Measurements from ENCODE around the gene HEMGN. TPM values are rescaled to one million over a fixed set of nuclear protein-coding genes. Genes with fewer than 3 reads are reported as not detected.

The HEMGN gene
- total RNA-seq, 1 experiment from 2014 or later = not detected

DNA sequence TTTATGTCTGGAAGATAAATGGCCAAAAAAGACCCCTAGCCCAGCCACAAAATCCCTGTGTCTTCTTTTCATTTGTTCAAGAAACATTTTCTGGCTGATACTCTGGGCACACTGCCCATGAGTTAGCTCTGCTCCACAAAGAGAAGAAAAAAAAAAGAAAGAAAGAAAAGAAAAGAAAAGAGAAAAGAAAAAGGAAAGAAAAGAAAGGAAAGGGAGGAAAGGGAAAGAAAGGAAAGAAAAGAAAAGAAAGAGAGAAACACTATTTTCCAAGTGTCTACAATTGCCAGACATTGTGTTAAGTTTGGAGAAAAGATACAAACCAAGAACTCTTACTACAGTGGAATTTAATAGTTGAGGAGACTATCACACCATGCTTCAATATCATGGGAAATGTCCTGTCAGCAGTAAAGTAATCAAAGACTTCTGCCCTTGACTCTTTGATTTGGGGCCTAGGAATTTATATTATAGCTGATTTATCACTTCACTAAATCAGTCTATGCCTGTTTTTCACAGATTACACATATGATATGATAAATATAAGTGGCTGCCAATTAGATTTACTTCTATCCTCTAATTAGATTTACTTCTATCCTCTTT, 18.7 kb downstream of the HEMGN start:
- Histone ChIP-seq H3K36me3 (ENCODE audit: insufficient read depth, low read length) (peaks cover under 1% of the 10 kb centered on the region; the same call in 1 of the 2 replicates), H3K4me1 (ENCODE audit: low read length) (peaks cover 42% of the 10 kb centered on the region), H3K27me3 (ENCODE audit: low read length) (no peaks in the 10 kb centered on the region), H4K20me1 (ENCODE audit: insufficient read depth, low read depth, low read length) (no peaks in the 10 kb centered on the region), H3K4me2 (ENCODE audit: low read depth, low read length, poor library complexity, severe bottlenecking) (peak overlapping the region; percentile 97), H3K4me3 (ENCODE audit: low read length) (no peak overlapping the region), H3K9me2 (replicated peaks; ENCODE audit: insufficient read depth, low read length) (no peaks in the 10 kb centered on the region), H3K27ac (ENCODE audit: low read length) (0 out of 2 replicates have a peak overlapping the region, but pooled peaks have one; percentile 1), H2AFZ (ENCODE audit: low read length) (no peak overlapping the region), H3K79me2 (ENCODE audit: low read length) (peaks cover 53% of the 10 kb centered on the region), H3K9me3 (ENCODE audit: low read length) (no peaks in the 10 kb centered on the region), H3K9ac (ENCODE audit: low read length) (no peak overlapping the region)
- DNase-seq = no peak

DNA sequence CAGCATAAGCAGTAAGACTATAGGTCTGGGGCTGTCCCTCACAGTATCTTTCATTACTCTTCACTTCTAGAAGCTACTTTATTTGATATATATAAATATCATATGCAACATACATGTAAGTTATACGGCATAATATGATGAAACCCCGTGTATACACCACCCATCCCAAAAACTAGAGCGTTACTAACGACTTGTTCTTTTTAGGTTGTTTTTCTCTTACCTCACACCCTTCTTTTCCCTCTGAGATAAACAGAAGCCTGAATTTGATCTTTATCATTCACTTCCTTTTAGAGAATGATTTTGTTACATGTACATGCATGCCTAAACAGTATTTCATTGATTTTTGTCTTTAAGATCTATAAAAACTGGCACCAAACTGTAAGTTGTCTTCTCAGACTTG, 19.4 kb downstream of the HEMGN start:
- H3K4me1 ChIP-seq (ENCODE audit: low read length) = peaks cover 37% of the 10 kb centered on the region
- no peak overlapping the region for H2AFZ ChIP-seq (ENCODE audit: low read length)
- DNase-seq = no peak
- no peaks in the 10 kb centered on the region for H3K27me3 ChIP-seq (ENCODE audit: low read length)
- no peaks in the 10 kb centered on the region for H4K20me1 ChIP-seq (ENCODE audit: insufficient read depth, low read depth, low read length)
- H3K9ac ChIP-seq (ENCODE audit: low read length) = no peak overlapping the region
- H3K27ac ChIP-seq (ENCODE audit: low read length) = no peak overlapping the region
- no peak overlapping the region for H3K4me3 ChIP-seq (ENCODE audit: low read length)
- no peaks in the 10 kb centered on the region for H3K9me3 ChIP-seq (ENCODE audit: low read length)
- H3K36me3 ChIP-seq (ENCODE audit: insufficient read depth, low read length) = peaks cover 7% of the 10 kb centered on the region
- no peak overlapping the region for H3K4me2 ChIP-seq (ENCODE audit: low read depth, low read length, poor library complexity, severe bottlenecking)
- H3K9me2 ChIP-seq (replicated peaks; ENCODE audit: insufficient read depth, low read length) = no peaks in the 10 kb centered on the region
- peaks cover 56% of the 10 kb centered on the region for H3K79me2 ChIP-seq (ENCODE audit: low read length)

DNA sequence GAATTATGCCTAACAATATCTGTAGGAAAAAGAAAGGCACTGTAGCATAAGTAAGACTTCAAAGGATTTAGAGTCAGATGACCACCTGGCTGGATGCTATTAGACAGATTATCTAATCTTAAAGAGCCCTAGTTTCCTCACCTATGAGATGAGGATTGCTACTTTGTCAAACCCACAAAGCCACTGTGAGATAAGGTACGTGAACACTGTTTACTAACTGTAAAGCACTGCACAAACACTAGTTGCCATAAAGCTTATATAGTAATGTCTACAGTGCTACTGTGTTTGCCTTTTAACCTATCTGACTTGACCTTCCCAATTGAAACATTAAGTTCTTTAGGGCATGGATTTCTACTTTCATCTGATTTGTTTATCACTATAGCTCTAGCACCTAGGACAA, 26.0 kb downstream of the HEMGN start:
- Histone ChIP-seq H3K4me3 (ENCODE audit: low read length) (no peak overlapping the region), H3K9me3 (ENCODE audit: low read length) (no peaks in the 10 kb centered on the region), H4K20me1 (ENCODE audit: insufficient read depth, low read depth, low read length) (no peaks in the 10 kb centered on the region), H3K9ac (ENCODE audit: low read length) (no peak overlapping the region), H3K79me2 (ENCODE audit: low read length) (peaks cover 24% of the 10 kb centered on the region), H3K36me3 (ENCODE audit: insufficient read depth, low read length) (peaks cover 20% of the 10 kb centered on the region), H3K27ac (ENCODE audit: low read length) (no peak overlapping the region), H3K27me3 (ENCODE audit: low read length) (no peaks in the 10 kb centered on the region), H3K9me2 (replicated peaks; ENCODE audit: insufficient read depth, low read length) (no peaks in the 10 kb centered on the region), H3K4me1 (ENCODE audit: low read length) (peaks cover 9% of the 10 kb centered on the region), H2AFZ (ENCODE audit: low read length) (no peak overlapping the region), H3K4me2 (ENCODE audit: low read depth, low read length, poor library complexity, severe bottlenecking) (no peak overlapping the region)
- DNase-seq = no peak

DNA sequence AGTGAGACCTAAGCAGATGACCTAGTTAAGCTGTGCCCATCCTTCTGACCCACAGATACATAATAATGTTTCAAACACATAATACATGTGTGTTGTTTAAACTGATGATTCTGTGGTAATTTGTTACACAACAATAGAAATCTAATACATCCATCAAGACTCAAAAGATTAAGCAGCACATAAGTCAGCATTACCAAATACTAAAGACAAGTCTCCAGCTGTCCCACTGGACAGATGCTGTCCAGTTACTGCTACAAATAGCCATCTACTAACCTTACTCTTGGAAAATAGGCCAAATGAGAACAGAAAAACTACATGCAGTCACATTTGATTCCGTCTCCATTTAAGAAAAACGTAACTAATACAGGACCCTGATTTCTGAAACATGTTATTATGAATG, 26.4 kb downstream of the HEMGN start:
- H4K20me1 ChIP-seq (ENCODE audit: insufficient read depth, low read depth, low read length) = no peaks in the 10 kb centered on the region
- DNase-seq = no peak
- peaks cover 11% of the 10 kb centered on the region for H3K4me1 ChIP-seq (ENCODE audit: low read length)
- no peak overlapping the region for H3K4me2 ChIP-seq (ENCODE audit: low read depth, low read length, poor library complexity, severe bottlenecking)
- H3K9me2 ChIP-seq (replicated peaks; ENCODE audit: insufficient read depth, low read length) = no peaks in the 10 kb centered on the region
- H3K36me3 ChIP-seq (ENCODE audit: insufficient read depth, low read length) = peaks cover 20% of the 10 kb centered on the region
- H3K79me2 ChIP-seq (ENCODE audit: low read length) = peaks cover 25% of the 10 kb centered on the region
- no peaks in the 10 kb centered on the region for H3K27me3 ChIP-seq (ENCODE audit: low read length)
- no peaks in the 10 kb centered on the region for H3K9me3 ChIP-seq (ENCODE audit: low read length)
- no peak overlapping the region for H2AFZ ChIP-seq (ENCODE audit: low read length)
- no peak overlapping the region for H3K9ac ChIP-seq (ENCODE audit: low read length)
- no peak overlapping the region for H3K27ac ChIP-seq (ENCODE audit: low read length)
- no peak overlapping the region for H3K4me3 ChIP-seq (ENCODE audit: low read length)

GRCh38 chr9:97910357-97910756, 27.6 kb downstream of the HEMGN start:
- Histone ChIP-seq H3K36me3 (ENCODE audit: insufficient read depth, low read length) (peaks cover 20% of the 10 kb centered on the region), H2AFZ (ENCODE audit: low read length) (no peak overlapping the region), H3K27ac (ENCODE audit: low read length) (no peak overlapping the region), H3K9ac (ENCODE audit: low read length) (no peak overlapping the region), H4K20me1 (ENCODE audit: insufficient read depth, low read depth, low read length) (no peaks in the 10 kb centered on the region), H3K9me2 (replicated peaks; ENCODE audit: insufficient read depth, low read length) (no peaks in the 10 kb centered on the region), H3K79me2 (ENCODE audit: low read length) (peaks cover 32% of the 10 kb centered on the region), H3K4me1 (ENCODE audit: low read length) (peaks cover 11% of the 10 kb centered on the region), H3K9me3 (ENCODE audit: low read length) (no peaks in the 10 kb centered on the region), H3K4me2 (ENCODE audit: low read depth, low read length, poor library complexity, severe bottlenecking) (no peak overlapping the region), H3K27me3 (ENCODE audit: low read length) (no peaks in the 10 kb centered on the region), H3K4me3 (ENCODE audit: low read length) (no peak overlapping the region)
- DNase-seq = no peak

DNA sequence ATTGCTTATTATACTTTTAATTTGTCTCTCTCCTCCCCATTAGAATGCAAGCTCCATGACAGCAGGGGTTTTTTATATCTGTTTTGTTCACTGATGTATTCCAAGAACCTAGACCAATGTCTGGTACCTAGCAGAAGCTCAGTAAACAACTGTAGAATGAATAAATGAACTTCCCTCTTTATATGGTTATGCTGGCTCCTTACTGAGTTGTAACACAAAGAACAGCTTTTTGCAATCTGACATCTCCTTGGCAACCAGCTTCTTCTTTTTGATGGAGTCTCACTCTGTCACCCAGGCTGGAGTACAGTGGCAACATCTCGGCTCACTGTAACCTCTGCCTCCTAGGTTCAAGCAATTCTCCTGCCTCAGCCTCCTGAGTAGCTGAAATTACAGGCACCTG, 29.3 kb downstream of the HEMGN start:
- Histone ChIP-seq H4K20me1 (ENCODE audit: insufficient read depth, low read depth, low read length) (no peaks in the 10 kb centered on the region), H3K9me2 (replicated peaks; ENCODE audit: insufficient read depth, low read length) (no peaks in the 10 kb centered on the region), H3K27ac (ENCODE audit: low read length) (no peak overlapping the region), H3K4me1 (ENCODE audit: low read length) (peaks cover 11% of the 10 kb centered on the region), H3K4me2 (ENCODE audit: low read depth, low read length, poor library complexity, severe bottlenecking) (no peak overlapping the region), H2AFZ (ENCODE audit: low read length) (no peak overlapping the region), H3K27me3 (ENCODE audit: low read length) (no peaks in the 10 kb centered on the region), H3K4me3 (ENCODE audit: low read length) (no peak overlapping the region), H3K9ac (ENCODE audit: low read length) (no peak overlapping the region), H3K79me2 (ENCODE audit: low read length) (peaks cover 28% of the 10 kb centered on the region), H3K36me3 (ENCODE audit: insufficient read depth, low read length) (peaks cover 14% of the 10 kb centered on the region), H3K9me3 (ENCODE audit: low read length) (no peaks in the 10 kb centered on the region)
- DNase-seq = no peak

DNA sequence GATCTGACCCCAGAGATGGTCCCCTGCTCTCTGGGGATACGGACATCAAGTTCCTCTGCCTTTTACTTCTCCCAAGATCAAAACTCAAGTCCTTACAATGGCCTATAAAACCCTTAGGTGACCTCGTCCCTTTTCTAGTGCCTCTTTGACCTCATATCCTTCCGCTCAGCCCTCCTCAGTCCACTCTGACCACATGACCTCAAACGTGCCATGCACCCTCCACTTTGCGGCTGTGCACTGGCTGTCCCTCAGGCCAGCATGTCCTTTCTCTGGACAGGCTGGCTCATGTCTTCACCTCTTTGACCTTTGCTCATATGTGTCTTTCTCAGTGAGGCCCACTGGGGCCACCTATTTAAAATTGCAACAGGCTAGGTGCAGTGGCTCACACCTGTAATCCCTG, 30.3 kb downstream of the HEMGN start:
- Histone ChIP-seq H3K27ac (ENCODE audit: low read length) (peak overlapping the region; percentile 50; the same call in 1 of the 2 replicates), H3K4me3 (ENCODE audit: low read length) (no peak overlapping the region)

DNA sequence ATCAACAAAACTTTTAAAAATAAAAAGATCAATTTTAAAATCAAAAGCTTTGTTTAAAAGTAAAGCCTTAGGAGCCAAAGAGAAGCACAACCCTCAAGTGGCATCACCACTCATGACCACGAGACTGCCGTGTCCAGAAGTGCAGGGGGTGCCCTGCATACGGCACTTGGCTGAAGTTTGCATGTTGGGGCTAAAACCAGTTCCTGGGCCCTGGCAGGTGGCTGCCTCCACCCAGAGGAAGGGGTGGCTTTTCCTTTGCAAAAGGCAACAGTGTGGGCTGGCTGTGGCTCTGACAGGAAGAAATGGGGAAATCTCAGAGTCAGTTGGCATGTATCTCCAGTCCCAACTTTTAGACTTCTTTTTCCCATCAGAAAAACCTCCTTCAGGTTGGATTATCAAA, 30.9 kb downstream of the HEMGN start:
- Histone ChIP-seq H3K27ac (ENCODE audit: low read length) (peak overlapping the region; percentile 50), H3K9ac (ENCODE audit: low read length) (no peak overlapping the region), H3K36me3 (ENCODE audit: insufficient read depth, low read length) (peaks cover under 1% of the 10 kb centered on the region; the same call in 1 of the 2 replicates), H3K27me3 (ENCODE audit: low read length) (no peaks in the 10 kb centered on the region), H3K79me2 (ENCODE audit: low read length) (peaks cover 28% of the 10 kb centered on the region), H3K4me2 (ENCODE audit: low read depth, low read length, poor library complexity, severe bottlenecking) (peak overlapping the region; percentile 32), H2AFZ (ENCODE audit: low read length) (no peak overlapping the region), H3K4me1 (ENCODE audit: low read length) (peaks cover 11% of the 10 kb centered on the region), H3K9me3 (ENCODE audit: low read length) (no peaks in the 10 kb centered on the region), H3K4me3 (ENCODE audit: low read length) (no peak overlapping the region), H3K9me2 (replicated peaks; ENCODE audit: insufficient read depth, low read length) (no peaks in the 10 kb centered on the region), H4K20me1 (ENCODE audit: insufficient read depth, low read depth, low read length) (no peaks in the 10 kb centered on the region)
- DNase-seq = peak; percentile 44

More for the DNA sequence above, 30.3 kb downstream of the HEMGN start:
- Histone ChIP-seq H3K79me2 (ENCODE audit: low read length) (peaks cover 28% of the 10 kb centered on the region), H4K20me1 (ENCODE audit: insufficient read depth, low read depth, low read length) (no peaks in the 10 kb centered on the region), H3K36me3 (ENCODE audit: insufficient read depth, low read length) (peaks cover 5% of the 10 kb centered on the region; the same call in 1 of the 2 replicates), H2AFZ (ENCODE audit: low read length) (no peak overlapping the region), H3K9me3 (ENCODE audit: low read length) (no peaks in the 10 kb centered on the region), H3K9me2 (replicated peaks; ENCODE audit: insufficient read depth, low read length) (no peaks in the 10 kb centered on the region), H3K9ac (ENCODE audit: low read length) (no peak overlapping the region), H3K4me2 (ENCODE audit: low read depth, low read length, poor library complexity, severe bottlenecking) (no peak overlapping the region), H3K4me1 (ENCODE audit: low read length) (peaks cover 11% of the 10 kb centered on the region), H3K27me3 (ENCODE audit: low read length) (no peaks in the 10 kb centered on the region)
- no peak for DNase-seq
